CD4-positive, alpha-beta T cell (primary cell): Measurements from ENCODE around the gene LRRC8D. TPM values are rescaled to one million over a fixed set of nuclear protein-coding genes. Genes with fewer than 3 reads are reported as not detected.

ENCODE experiments used
- ATAC-seq: fragments of 200-7000 bp; cut with Tn5 transposase; one replicate; pipeline ENCODE4 v1.10.0; 2022; ENCODE audit warnings: mild to moderate bottlenecking; ENCODE audit not compliant: poor library complexity
- CTCF ChIA-PET: fragments of 350-600 bp; sonication (Branson Sonifier 250); formaldehyde crosslinking; loops from one replicate; lab custom pipeline; 2021; ENCODE audit warnings: antibody characterized with exemption, inconsistent platforms; lab: Charles Lee
- POLR2A ChIA-PET: fragments of 350-600 bp; sonication (Branson Sonifier 250); formaldehyde crosslinking; loops from one replicate; lab custom pipeline; 2021; ENCODE audit warnings: antibody characterized with exemption, inconsistent platforms; lab: Charles Lee
- DNase-seq, 14 experiments: peaks; one replicate each; pipeline ENCODE4 v3.0.0-alpha.2; 2013 to 2020; ENCODE audit warnings: mixed read lengths in 2 of 14
- H3K27ac ChIP-seq, 2 donors: one replicate each; pipeline versions ENCODE4 v1.5.1 to v1.7.0; 2013; ENCODE audit warnings: low read length in 2 of 2, low read depth in 1 of 2, mild to moderate bottlenecking in 1 of 2
- H3K27me3 ChIP-seq, 2 experiments: 1 replicate in 1 of 2; 2 replicates in 1 of 2; pipeline versions ENCODE4 v1.6.1 to v1.7.0; 2013; ENCODE audit warnings: low read length in 2 of 2, control low read depth in 1 of 2, mild to moderate bottlenecking in 1 of 2, moderate library complexity in 1 of 2; ENCODE audit not compliant: insufficient read depth in 2 of 2, control insufficient read depth in 1 of 2
- H3K36me3 ChIP-seq: one replicate; pipeline ENCODE4 v1.6.1; 2013; ENCODE audit warnings: low read length, control low read depth; ENCODE audit not compliant: insufficient read depth
- H3K4me1 ChIP-seq: one replicate; pipeline ENCODE4 v1.6.1; 2013; ENCODE audit warnings: low read length, control low read depth; ENCODE audit not compliant: insufficient read depth
- H3K4me3 ChIP-seq: one replicate; pipeline ENCODE4 v1.5.1; 2013; ENCODE audit warnings: mild to moderate bottlenecking, low read length, moderate library complexity
- H3K9me3 ChIP-seq, 2 experiments: 1 replicate in 1 of 2; 2 replicates in 1 of 2; pipeline versions ENCODE4 v1.6.1 to v1.7.0; 2013; ENCODE audit warnings: low read length in 2 of 2, mild to moderate bottlenecking in 2 of 2, control low read depth in 1 of 2, moderate library complexity in 1 of 2; ENCODE audit not compliant: control insufficient read depth in 1 of 2, insufficient read depth in 1 of 2
- H3K27ac Mint-ChIP-seq: one replicate; pipeline ENCODE4 v1.8.0; 2020; ENCODE audit warnings: mixed read lengths
- H3K27me3 Mint-ChIP-seq: one replicate; pipeline ENCODE4 v1.8.0; 2021; ENCODE audit warnings: mixed read lengths
- H3K36me3 Mint-ChIP-seq: one replicate; pipeline ENCODE4 v1.8.0; 2021; ENCODE audit warnings: low read depth, mixed read lengths
- H3K4me1 Mint-ChIP-seq: one replicate; pipeline ENCODE4 v1.8.0; 2021; ENCODE audit warnings: low read depth, mixed read lengths
- H3K4me3 Mint-ChIP-seq: one replicate; pipeline ENCODE4 v1.8.0; 2020; ENCODE audit warnings: mild to moderate bottlenecking, mixed read lengths
- H3K9me3 Mint-ChIP-seq: one replicate; pipeline ENCODE4 v1.8.0; 2020; ENCODE audit warnings: mixed read lengths
- intact Hi-C, 2 experiments: fragments of 100-400 bp; cut with DNase I in 1 of 2; cut with micrococcal nuclease in 1 of 2; formaldehyde crosslinking; loops; one replicate each; pipeline versions ENCODE4 v1.15.1 to v1.9.0; 2023 to 2025; cut with DNase I, micrococcal nuclease
- total RNA-seq, 174 experiments: library from RNA in 2 of 174; stranded (reverse) in 2 of 174; gene quantifications; one replicate each; pipeline ENCODE4 v1.2.3 and lab custom pipeline; 2021 to 2026
- TF ChIP-seq, protein P1 (sequence below): fragments of 200-600 bp; IDR thresholded peaks from one replicate; pipeline ENCODE4 v1.8.0; 2022; ENCODE audit warnings: antibody characterized with exemption, mild to moderate bottlenecking

Gene LRRC8D
- total RNA-seq, 2 experiments from 2014 or later, result 15.5 to 18.2 TPM

DNA sequence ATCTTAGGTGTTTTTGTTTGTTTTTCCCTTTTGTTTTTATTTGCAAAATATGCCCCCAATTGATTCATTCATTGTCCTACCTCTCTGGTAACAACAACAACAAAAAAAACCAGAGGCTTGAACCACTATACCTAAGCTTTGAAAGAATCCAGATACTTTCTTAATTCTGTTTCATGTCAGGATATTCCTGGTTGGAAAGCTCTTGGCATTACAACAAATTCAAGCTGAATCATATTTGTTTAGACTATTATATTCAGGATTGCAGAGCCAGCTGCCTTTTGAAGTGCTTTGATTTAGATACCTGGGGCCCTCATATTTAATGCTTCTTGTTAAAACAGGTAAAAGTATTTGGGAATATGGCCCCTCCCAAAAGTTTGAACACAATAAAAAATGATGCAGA lies 151.2 kb downstream of the LRRC8D start:
- H3K27ac Mint-ChIP-seq, result no peak overlapping the region
- no peak for DNase-seq
- H3K27me3 ChIP-seq, result no peaks in the 10 kb centered on the region
- no peak overlapping the region for H3K27ac ChIP-seq
- no peaks in the 10 kb centered on the region for H3K36me3 Mint-ChIP-seq
- no peaks in the 10 kb centered on the region for H3K9me3 Mint-ChIP-seq
- no peak for ATAC-seq
- H3K4me1 ChIP-seq, result no peaks in the 10 kb centered on the region
- no peak overlapping the region for H3K4me3 ChIP-seq
- no peaks in the 10 kb centered on the region for H3K9me3 ChIP-seq
- TF ChIP-seq, protein P1, sequence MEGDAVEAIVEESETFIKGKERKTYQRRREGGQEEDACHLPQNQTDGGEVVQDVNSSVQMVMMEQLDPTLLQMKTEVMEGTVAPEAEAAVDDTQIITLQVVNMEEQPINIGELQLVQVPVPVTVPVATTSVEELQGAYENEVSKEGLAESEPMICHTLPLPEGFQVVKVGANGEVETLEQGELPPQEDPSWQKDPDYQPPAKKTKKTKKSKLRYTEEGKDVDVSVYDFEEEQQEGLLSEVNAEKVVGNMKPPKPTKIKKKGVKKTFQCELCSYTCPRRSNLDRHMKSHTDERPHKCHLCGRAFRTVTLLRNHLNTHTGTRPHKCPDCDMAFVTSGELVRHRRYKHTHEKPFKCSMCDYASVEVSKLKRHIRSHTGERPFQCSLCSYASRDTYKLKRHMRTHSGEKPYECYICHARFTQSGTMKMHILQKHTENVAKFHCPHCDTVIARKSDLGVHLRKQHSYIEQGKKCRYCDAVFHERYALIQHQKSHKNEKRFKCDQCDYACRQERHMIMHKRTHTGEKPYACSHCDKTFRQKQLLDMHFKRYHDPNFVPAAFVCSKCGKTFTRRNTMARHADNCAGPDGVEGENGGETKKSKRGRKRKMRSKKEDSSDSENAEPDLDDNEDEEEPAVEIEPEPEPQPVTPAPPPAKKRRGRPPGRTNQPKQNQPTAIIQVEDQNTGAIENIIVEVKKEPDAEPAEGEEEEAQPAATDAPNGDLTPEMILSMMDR, result no peak
- ChIA-PET CTCF (no interaction called here), POLR2A (interaction anchor here (0.7 kb wide), 1 partner anchor 126 kb away, joined by 3 read pairs; no protein-coding TSS in a partner anchor)
- intact Hi-C loops, result no loop called here
- H3K4me3 Mint-ChIP-seq, result no peak overlapping the region
- H3K36me3 ChIP-seq, result no peaks in the 10 kb centered on the region
- H3K27me3 Mint-ChIP-seq, result no peaks in the 10 kb centered on the region
- peaks cover under 1% of the 10 kb centered on the region for H3K4me1 Mint-ChIP-seq

DNA sequence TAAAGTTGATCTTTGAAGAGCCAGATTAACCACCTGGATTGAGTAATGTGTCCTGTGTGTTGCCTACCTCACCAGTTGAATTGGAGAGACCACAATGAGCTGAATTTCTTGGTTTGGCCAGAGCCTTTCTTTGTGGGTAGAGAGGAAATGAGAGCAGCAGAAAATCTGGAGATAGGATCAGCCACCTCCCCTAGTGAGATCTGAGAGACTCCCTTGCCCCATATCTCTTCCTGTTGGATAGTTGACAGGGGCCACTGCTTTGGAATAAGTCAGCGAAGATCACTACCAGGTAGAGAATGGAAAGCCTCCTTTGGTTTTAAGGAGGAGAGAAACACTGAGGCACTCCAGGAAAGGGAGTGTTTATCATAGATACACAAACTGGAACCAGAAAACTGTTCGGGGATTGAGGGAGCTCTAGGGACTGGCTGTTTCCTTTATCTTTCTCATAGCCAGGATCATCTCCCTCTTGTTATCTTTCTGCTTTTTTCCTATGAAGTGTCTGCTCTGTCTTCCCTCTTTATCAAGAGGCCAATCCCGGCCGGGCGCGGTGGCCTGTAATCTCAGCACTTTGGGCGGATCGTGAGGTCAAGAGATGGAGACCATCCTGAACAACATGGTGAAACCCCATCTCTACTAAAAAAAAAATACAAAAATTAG lies 152.8 kb downstream of the LRRC8D start:
- Mint-ChIP-seq H3K4me3 (no peak overlapping the region), H3K9me3 (no peaks in the 10 kb centered on the region), H3K36me3 (no peaks in the 10 kb centered on the region), H3K27ac (no peak overlapping the region), H3K27me3 (no peaks in the 10 kb centered on the region), H3K4me1 (no peaks in the 10 kb centered on the region)
- no peak for ATAC-seq
- TF ChIP-seq, protein P1, result no peak
- no peaks in the 10 kb centered on the region for H3K9me3 ChIP-seq
- ChIA-PET POLR2A (no interaction called here), CTCF (no interaction called here)
- H3K4me3 ChIP-seq, result no peak overlapping the region
- intact Hi-C loops, result no loop called here
- no peak for DNase-seq
- no peak overlapping the region for H3K27ac ChIP-seq
- H3K27me3 ChIP-seq, result no peaks in the 10 kb centered on the region
- no peaks in the 10 kb centered on the region for H3K4me1 ChIP-seq
- H3K36me3 ChIP-seq, result no peaks in the 10 kb centered on the region

DNA sequence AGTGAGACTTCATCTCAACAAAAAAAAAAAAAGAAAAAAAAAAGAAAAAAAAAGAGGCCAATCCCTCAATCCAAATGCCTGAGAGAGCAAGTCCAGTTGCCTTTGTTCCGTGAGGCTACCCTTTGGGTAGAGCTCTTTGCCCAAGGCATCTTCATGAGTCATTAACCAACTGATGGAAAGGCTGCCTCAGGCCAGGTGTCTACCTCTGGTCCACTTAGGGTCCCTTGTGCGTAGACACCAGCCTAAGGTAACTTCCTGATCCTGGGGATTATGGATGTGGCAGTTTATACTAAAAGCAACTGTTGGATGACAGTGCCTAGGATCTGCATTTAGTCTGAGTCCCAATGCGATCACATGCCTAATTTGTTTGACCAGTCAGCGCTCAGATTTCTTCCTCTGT lies 153.4 kb downstream of the LRRC8D start:
- Histone ChIP-seq H3K4me1 (no peaks in the 10 kb centered on the region), H3K4me3 (no peak overlapping the region), H3K27me3 (no peaks in the 10 kb centered on the region), H3K9me3 (no peaks in the 10 kb centered on the region), H3K36me3 (no peaks in the 10 kb centered on the region), H3K27ac (no peak overlapping the region)
- Mint-ChIP-seq H3K9me3 (no peaks in the 10 kb centered on the region), H3K4me3 (no peak overlapping the region), H3K27me3 (no peaks in the 10 kb centered on the region), H3K27ac (no peak overlapping the region), H3K4me1 (no peaks in the 10 kb centered on the region), H3K36me3 (no peaks in the 10 kb centered on the region)
- ChIA-PET CTCF (no interaction called here), POLR2A (no interaction called here)
- intact Hi-C loops, result no loop called here
- no peak for DNase-seq
- no peak for ATAC-seq
- TF ChIP-seq, protein P1, result no peak
